ENCODE results near the gene DCAF15.

Gene DCAF15

GRCh38 chr19:14005349-14006084, 53.2 kb downstream of the DCAF15 start:
- DNase-seq, result peak; percentile 68 to 96 (median 82)
- intact Hi-C loops (cut with DNase I), result loop anchor here (5.0 kb wide), 1 partner anchor 77 kb away; no protein-coding TSS in a partner anchor

DNA sequence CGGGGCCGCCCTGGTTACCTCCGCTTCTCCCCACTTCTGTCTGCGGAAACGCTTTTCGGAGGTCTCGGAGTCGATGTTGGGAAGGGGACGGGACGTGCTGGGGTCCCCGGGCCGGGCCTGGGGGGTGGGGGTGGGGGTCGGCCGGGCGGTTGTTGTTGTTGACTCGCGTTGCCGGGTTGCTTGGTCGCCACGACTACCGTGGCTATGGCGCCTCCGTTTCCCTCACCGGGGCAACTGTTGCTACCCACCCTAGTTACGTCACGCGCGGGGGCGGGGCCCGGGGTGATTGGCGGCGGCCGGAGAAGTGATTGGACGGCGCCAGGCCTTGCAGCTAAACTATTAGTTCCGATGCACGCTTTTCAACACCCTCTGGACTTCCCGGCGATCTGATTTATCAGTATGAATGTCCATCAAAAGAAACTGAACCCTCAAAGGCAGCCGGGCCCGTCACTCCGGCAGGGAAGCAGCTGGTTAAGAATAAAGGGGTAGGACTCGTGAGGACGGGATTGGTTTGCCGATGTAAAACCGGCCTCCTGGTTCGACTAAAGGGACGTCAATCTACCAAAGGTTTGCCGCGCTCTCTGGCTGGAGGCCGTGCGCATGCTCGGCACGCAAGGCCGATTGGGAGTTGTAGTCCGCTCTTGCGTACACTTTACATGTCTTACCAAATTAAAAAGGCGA, 53.9 kb downstream of the DCAF15 start, which contains the start of gene RFX1:
TSS of gene RFX1 (minus strand) at position 236 of the 681 bp plus-strand sequence. CDS start 12,477 bp downstream, outside the sequence.
- DNase-seq, result peak; percentile 98 to 100 (median 100)
- intact Hi-C loops (cut with DNase I), result loop anchor here (5.0 kb wide), 1 partner anchor 76 kb away; no protein-coding TSS in a partner anchor

GRCh38 chr19:14006766-14007562, 54.7 kb downstream of the DCAF15 start:
- intact Hi-C loops (cut with DNase I), result loop anchor here (5.0 kb wide), 1 partner anchor 75 kb away; no protein-coding TSS in a partner anchor
- peak in 3 of 10 donors; percentile 81 to 95 (median 84) for DNase-seq
